ENCODE data around the gene ZNF485. TPM values are rescaled to one million over a fixed set of nuclear protein-coding genes. Genes with fewer than 3 reads are reported as not detected.

ZNF485 gene
- total RNA-seq, 2 donors from 2014 or later: 9.6 to 9.9 TPM

DNA sequence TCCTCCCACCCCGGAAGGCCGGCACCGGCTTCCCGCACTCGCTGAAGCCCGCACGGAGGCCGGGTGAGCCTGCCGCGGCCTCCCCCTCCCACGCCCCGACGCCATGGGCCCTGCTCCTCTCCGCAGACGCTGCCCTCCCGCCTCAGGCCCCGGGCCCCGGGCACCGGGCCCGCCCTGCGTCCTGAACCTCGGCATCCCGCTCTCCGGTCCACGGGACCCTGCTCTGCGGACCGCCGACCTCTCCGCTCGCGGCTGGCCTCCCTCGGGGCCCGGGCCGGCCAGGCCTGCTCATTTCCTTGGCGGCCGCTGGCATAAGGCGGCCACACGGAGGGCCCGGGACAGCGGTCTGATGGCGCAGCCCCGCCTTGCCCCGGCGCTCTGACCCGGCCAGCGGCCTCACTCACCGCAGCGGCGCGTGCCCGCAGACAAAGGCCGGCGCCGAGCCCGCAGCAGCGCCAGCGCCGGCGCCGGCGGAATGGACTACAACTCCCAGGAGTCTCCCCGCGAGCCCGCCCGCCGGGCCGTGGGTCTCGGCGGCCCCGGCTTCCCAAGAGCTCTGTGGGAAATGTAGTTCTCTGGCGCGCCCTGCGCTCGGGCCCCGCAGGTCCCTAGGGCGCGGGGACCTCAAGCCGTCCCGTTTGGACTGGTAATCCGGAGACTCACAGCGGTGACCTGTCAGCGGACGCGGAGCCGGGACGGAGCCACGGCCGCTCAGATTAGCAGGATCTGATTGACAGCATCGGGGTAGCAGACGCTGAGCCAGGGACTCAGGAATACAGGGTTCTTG, 42.4 kb downstream of the ZNF485 start, which contains the start of gene ZNF32:
TSS of gene ZNF32 (minus strand) at position 484 of the 787 bp plus-strand sequence. CDS start 2,748 bp downstream, outside the sequence.
- intact Hi-C loops (cut with DNase I): no loop called here
- H3K27ac ChIP-seq: peak within 1 kb of the TSS; percentile 27 to 78 (median 76)
- peak; percentile 99 for ATAC-seq

DNA sequence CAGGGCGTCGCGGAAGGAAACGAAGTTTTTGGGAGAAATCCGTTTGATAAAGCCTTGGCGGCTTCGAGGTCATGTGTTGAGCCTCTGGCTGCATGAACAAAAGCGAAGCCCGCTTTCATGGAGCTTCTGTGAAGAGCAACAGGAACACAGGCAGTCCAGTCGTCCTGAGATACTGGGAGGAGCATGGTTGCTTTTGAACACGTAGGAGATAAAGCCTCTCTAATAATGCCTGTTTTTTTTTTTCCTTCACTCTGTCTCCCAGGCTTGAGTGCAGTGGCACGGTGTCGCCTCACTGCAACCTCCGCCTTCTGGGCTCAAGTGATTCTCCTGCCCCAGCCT, 42.9 kb downstream of the ZNF485 start:
- peaks cover 8 to 16% of the 10 kb centered on the region in 2 donors for H3K36me3 ChIP-seq (replicated peaks in 1 of 2; ENCODE audit: insufficient read depth in 1 of 2, low read depth in 2 of 2)
- ATAC-seq (peak; percentile 1), DNase-seq (no peak)
- H3K4me1 ChIP-seq: peaks cover 16% of the 10 kb centered on the region
- H3K4me3 ChIP-seq: peak overlapping the region; percentile 73 to 80
- 26 to 28% methylated on average over 14 of the region's 14 CpGs for WGBS, 2 donors
- no peaks in the 10 kb centered on the region for H3K27me3 ChIP-seq
- peak overlapping the region in 3 of 4 donors; percentile 76 to 78 (median 77) for H3K27ac ChIP-seq
- intact Hi-C loops (cut with DNase I): no loop called here
- TF ChIP-seq, protein P1, sequence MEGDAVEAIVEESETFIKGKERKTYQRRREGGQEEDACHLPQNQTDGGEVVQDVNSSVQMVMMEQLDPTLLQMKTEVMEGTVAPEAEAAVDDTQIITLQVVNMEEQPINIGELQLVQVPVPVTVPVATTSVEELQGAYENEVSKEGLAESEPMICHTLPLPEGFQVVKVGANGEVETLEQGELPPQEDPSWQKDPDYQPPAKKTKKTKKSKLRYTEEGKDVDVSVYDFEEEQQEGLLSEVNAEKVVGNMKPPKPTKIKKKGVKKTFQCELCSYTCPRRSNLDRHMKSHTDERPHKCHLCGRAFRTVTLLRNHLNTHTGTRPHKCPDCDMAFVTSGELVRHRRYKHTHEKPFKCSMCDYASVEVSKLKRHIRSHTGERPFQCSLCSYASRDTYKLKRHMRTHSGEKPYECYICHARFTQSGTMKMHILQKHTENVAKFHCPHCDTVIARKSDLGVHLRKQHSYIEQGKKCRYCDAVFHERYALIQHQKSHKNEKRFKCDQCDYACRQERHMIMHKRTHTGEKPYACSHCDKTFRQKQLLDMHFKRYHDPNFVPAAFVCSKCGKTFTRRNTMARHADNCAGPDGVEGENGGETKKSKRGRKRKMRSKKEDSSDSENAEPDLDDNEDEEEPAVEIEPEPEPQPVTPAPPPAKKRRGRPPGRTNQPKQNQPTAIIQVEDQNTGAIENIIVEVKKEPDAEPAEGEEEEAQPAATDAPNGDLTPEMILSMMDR (IDR thresholded peaks at IDR 0.05): no peak
- no peak for TF ChIP-seq POLR2A (IDR thresholded peaks at IDR 0.05)
- peaks cover 0 to 23% (median 4%) of the 10 kb centered on the region in 3 donors for H3K9me3 ChIP-seq

More for the DNA sequence above, 42.4 kb downstream of the ZNF485 start, which contains the start of gene ZNF32:
- TF ChIP-seq, protein P1 (IDR thresholded peaks at IDR 0.05): no peak
- TF ChIP-seq POLR2A (IDR thresholded peaks at IDR 0.05): peak; percentile 55 to 61 (median 56)
- no peaks in the 10 kb centered on the region for H3K27me3 ChIP-seq
- peak within 1 kb of the TSS; percentile 73 to 80 for H3K4me3 ChIP-seq
- peak; percentile 84 to 88 (median 86) for DNase-seq
- H3K9me3 ChIP-seq: peaks cover 0 to 28% (median 5%) of the 10 kb centered on the region in 3 donors
- H3K4me1 ChIP-seq: peaks cover 16% of the 10 kb centered on the region
- peaks cover 11 to 22% of the 10 kb centered on the region in 2 donors for H3K36me3 ChIP-seq (replicated peaks in 1 of 2; ENCODE audit: insufficient read depth in 1 of 2, low read depth in 2 of 2)
- WGBS, 2 donors: 0 to 1% methylated on average over 10 to 69 of the region's 90 CpGs

DNA sequence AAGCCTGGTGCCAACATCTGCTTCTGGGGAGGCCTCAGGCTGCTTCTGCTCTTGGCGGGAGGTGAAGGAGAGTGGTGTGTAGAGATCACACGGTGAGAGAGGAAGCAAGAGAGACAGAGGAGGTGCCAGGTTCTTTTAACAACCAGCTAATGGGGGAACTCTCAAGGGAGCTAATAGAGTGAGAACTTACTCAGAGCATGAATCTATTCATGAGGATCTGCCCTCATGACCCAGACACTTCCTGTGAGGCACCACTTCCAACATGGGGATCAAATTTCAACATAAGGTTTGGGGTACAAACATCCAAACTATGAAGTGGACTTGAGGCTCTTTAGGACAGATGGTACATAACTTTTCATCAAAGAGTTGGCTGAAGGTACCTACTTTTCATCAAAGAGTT, 47.5 kb downstream of the ZNF485 start:
- Histone ChIP-seq H3K4me1 (peaks cover 6% of the 10 kb centered on the region), H3K27ac (no peak overlapping the region), H3K9me3 (no peaks in the 10 kb centered on the region), H3K27me3 (no peaks in the 10 kb centered on the region), H3K36me3 (replicated peaks in 1 of 2; ENCODE audit: insufficient read depth in 1 of 2, low read depth in 2 of 2) (no peaks in the 10 kb centered on the region), H3K4me3 (no peak overlapping the region)
- intact Hi-C loops (cut with DNase I): no loop called here
- ATAC-seq (no peak), DNase-seq (no peak)
- 56 to 62% methylated on average over 2 of the region's 2 CpGs for WGBS, 2 donors
- TF ChIP-seq, protein P1 (IDR thresholded peaks at IDR 0.05): no peak
- TF ChIP-seq POLR2A (IDR thresholded peaks at IDR 0.05): no peak

DNA sequence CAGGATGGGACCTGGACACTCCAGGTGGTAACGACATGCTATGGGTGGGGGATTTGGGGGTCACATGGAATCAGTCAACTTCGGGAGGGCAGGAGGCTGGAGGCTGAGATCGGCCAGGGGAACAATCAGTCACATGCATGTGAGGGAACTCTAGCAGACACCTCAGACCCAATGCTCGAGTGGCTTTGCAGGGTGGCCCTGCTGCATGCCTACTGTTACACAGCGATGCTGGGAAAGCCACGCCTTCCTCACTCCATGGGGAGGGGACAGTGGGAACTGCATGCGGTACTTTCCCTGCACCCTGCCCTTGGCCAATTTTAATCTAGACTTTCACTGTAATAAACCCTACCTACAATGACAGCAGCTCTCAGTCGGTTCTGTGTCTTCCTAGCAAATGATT, 49.1 kb downstream of the ZNF485 start:
- Histone ChIP-seq H3K36me3 (replicated peaks in 1 of 2; ENCODE audit: insufficient read depth in 1 of 2, low read depth in 2 of 2) (no peaks in the 10 kb centered on the region), H3K4me3 (no peak overlapping the region), H3K4me1 (no peaks in the 10 kb centered on the region), H3K27me3 (no peaks in the 10 kb centered on the region), H3K27ac (no peak overlapping the region), H3K9me3 (no peaks in the 10 kb centered on the region)
- ATAC-seq: no peak
- DNase-seq: no peak
- TF ChIP-seq POLR2A (IDR thresholded peaks at IDR 0.05): no peak
- TF ChIP-seq, protein P1 (IDR thresholded peaks at IDR 0.05): no peak
- WGBS, 2 donors: 71 to 74% methylated on average over 8 of the region's 8 CpGs
- intact Hi-C loops (cut with DNase I): no loop called here
